Astrocyte of the cerebellum (primary cell): ENCODE measurements around the gene TNRC6A.
"Not testable (repeated sequence)": the region's sequence is repeated elsewhere in the genome, so short reads cannot be mapped to it uniquely, and the experiment has no call there.

ENCODE experiments used
- DNase-seq: peaks from one replicate; pipeline ENCODE4 v3.0.0-alpha.2; 2011; ENCODE audit warnings: low read depth
- H3K4me3 ChIP-seq: 2 replicates; pipeline ENCODE4 v1.5.1; 2011; ENCODE audit warnings: mild to moderate bottlenecking, low read depth, low read length, moderate library complexity
- CTCF ChIP-seq: IDR thresholded peaks from 2 replicates; pipeline ENCODE4 v1.5.1; 2012; ENCODE audit warnings: low read length, low read depth, moderate library complexity, mild to moderate bottlenecking; ENCODE audit errors: missing control alignments
- in situ Hi-C: cut with HindIII; loops from 2 replicates; pipeline ENCODE4 v1.10.0; 2017; ENCODE audit warnings: low sequenced_read_pairs

TNRC6A gene

GRCh38 chr16:24851700-24852099 lies 122.2 kb downstream of the TNRC6A start:
- H3K4me3 ChIP-seq: no peak overlapping the region
- in situ Hi-C loops: no loop called here
- no peak for TF ChIP-seq CTCF
- no peak for DNase-seq

- TF ChIP-seq CTCF: no peak
- H3K4me3 ChIP-seq: no peak overlapping the region
Measured at GRCh38 chr16:24852281-24852721, 122.8 kb downstream of the TNRC6A start.

GRCh38 chr16:24853169-24853824 lies 123.8 kb downstream of the TNRC6A start:
- H3K4me3 ChIP-seq: no peak overlapping the region
- in situ Hi-C loops: no loop called here
- TF ChIP-seq CTCF: no peak
- DNase-seq: no peak

More at GRCh38 chr16:24852281-24852721, 122.8 kb downstream of the TNRC6A start:
- no peak for DNase-seq
- in situ Hi-C loops: no loop called here

- in situ Hi-C loops: no loop called here
- DNase-seq: peak; percentile 9
- no peak overlapping the region for H3K4me3 ChIP-seq
- TF ChIP-seq CTCF: no peak
Measured at GRCh38 chr16:24853830-24854229, 124.4 kb downstream of the TNRC6A start.

GRCh38 chr16:24854607-24855171 lies 125.2 kb downstream of the TNRC6A start:
- no peak overlapping the region for H3K4me3 ChIP-seq
- no peak for DNase-seq
- no peak for TF ChIP-seq CTCF
- in situ Hi-C loops: no loop called here

- DNase-seq: no peak
- TF ChIP-seq CTCF: no peak
- in situ Hi-C loops: no loop called here
- no peak overlapping the region for H3K4me3 ChIP-seq
Measured at GRCh38 chr16:24855678-24856077, 126.2 kb downstream of the TNRC6A start.

- DNase-seq, H3K4me3 ChIP-seq, in situ Hi-C loops: not testable (repeated sequence)
Measured at GRCh38 chr16:24856871-24857270, 127.4 kb downstream of the TNRC6A start.
